NCI-H1694 (cell line): Measurements from ENCODE around the gene RPS8.
"Not testable (repeated sequence)": the region's sequence is repeated elsewhere in the genome, so short reads cannot be mapped to it uniquely, and the experiment has no call there.

Experiments
- DNase-seq: peaks from one replicate; lab custom pipeline; 2025; lab: John Stamatoyannopoulos, UW

Gene RPS8

DNA sequence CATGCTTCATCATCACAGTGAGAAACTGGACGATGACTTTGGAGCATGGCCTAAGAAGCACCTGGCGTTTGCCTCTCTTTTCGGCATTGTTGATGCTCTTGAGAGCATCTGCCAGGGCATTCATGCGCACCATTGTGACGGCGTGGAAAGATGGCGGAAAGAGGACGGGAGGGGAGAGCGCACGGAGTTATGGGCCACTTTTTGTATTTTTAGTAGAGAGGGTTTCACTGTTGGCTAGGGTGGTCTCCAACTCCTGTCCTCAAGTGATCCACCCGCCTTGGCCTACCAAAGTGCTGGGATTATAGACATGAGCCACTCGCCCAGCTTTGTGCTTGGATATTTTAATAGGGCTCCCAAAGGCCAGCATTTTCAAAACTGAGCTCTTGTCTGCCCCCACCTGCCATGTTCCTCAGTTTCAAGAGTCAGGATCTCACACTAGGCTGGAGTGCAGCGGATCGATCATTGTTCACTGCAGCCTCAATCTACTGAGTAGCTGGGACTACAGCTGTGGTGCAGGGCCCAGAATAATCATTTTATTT, 5.3 kb downstream of the RPS8 start:
- DNase-seq, result no peak

DNA sequence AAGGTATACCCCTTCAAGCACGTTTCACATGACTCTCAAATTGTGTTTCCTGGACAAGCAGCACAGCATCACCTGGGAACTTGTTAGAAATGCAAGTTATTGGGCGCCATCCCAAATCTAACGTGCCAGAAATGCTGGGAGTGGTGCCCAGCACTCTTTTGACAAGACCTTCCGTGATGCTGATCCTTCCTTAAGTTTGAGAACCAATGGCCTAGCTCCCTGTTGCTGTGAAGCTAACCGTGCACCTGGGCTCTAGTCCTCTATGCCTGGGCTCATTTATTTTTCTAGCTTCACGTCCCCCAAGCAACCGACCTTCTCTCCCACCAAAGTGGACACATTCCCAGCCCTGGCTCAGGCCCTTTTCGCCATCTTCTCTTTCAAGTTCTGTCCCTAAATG, 8.4 kb downstream of the RPS8 start:
- DNase-seq, result no peak

DNA sequence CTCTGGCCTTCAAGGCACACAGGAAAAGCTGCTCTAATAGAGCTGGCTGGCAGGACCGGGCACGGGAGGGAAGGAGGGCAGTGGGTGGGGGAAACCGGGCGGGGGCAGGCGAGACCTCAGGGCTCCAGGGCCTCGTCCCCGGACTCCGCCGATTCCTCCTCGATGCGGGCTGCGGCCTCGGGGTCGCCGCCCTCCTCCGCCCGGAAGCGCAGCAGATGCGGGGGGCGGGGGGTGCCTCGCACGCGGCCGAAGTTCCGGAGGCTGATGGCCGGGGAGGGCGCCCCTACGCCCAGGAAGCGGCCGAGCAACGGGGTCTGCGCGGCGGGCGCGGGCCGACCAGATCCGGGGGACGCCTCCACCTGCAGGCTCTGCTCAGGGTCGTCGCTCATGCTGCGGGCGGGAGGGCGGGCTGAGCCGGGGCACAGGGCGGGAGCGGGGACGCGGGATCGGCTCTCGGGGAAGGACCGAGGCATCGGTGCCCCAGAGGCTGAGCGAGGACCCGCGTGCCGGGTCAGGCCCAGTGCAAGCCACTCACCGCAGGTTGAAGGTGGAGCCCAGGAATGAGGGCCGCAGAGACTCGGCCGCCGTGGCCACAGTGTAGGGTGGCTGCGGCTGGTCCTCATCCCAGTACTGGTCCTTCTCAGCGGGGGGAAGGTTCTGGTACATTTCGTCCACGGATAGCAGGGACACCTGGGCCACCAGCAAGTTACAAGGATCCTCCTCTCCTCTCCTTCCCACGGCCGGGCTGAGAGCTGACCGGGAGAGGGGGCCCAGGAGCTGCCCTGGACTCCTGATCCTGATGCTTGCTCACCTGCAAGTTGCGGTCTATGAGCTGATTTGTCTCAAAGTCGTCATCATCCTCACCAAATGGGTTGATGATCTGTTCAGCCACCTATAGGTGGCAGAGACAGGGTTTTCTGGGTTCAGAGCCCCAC, 9.0 kb downstream of the RPS8 start:
- DNase-seq, result no peak

DNA sequence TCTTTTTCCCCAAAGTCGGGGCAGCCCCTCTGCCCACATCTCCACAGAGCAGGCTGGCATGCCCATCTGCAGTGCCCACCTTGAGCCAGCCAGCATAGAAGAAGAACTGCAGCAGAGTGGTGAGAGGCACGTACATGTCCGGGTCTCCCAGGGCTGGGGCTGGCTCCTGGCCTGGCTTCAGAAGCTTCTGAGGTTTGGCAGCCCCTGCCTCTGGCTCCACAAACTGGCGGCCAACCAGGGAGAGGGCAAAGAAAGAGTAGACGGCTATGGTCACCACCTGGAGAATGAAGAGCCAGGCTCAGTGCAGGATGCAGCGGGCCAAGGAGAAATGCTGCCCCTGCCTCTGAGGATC, 9.7 kb downstream of the RPS8 start:
- no peak for DNase-seq

DNA sequence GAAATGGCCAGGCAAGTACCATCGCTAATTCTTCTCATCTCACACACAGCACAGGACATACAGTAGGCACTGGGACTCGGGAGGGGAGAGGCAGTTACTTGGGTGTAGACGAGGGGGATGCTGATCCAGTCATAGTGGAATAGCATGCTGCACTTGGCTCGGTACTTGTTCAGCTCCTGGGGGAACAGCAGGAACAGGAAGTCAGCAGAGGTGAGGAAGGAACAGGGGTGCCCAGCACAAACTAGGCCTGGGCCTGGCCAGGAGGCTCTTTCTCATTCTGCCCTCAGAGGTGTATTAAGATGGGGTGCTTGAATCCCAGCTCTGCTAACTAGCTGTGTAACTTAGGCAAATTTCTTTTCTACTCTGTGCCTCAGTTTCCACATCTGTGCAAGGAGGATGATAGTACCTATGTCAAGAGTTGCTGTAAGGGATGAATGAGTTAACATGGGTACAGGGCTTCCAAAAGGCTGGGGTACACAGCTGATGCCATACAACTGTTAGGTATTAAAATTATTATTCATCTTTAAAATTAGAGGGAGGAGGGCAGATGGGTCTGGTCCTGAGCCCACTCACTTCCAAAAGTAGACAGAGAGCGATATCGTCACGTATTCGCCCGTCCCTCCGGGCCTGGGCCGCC, 10.3 kb downstream of the RPS8 start:
- DNase-seq, result no peak

DNA sequence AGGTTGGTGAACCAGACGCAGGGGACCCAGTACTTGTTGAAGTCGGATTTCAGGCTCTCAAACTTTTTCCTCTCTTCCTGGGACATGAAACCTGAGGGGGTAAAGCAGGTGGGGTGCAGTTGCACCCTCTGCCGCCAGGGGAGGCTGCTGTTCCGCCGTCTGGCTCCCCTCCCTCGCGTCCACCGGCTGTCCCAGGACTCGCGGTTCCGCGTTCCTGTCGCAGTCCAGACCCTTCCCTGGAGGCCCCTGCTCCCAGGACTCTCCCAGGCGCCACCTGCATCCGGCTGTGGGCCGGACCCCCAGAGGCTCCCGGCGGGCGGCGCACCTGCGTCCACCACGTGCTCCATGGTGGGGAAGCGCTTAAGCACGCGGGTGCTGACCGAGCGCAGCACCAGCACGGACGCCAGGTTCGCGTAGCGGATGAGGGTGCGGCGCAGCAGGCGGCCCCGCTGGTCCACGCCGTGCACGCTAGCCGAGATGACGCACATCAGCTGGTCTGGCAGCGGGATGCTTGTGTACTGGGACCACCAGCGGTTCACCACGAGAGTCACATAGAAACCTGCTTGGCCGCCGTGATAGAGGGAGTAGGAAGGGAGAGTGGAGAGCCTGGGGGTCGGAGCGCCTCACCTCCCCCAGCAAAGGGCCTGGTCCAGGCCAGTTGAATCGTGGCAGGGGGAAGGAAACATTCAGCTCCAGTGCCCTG, 10.9 kb downstream of the RPS8 start:
- peak; percentile 59 for DNase-seq

DNA sequence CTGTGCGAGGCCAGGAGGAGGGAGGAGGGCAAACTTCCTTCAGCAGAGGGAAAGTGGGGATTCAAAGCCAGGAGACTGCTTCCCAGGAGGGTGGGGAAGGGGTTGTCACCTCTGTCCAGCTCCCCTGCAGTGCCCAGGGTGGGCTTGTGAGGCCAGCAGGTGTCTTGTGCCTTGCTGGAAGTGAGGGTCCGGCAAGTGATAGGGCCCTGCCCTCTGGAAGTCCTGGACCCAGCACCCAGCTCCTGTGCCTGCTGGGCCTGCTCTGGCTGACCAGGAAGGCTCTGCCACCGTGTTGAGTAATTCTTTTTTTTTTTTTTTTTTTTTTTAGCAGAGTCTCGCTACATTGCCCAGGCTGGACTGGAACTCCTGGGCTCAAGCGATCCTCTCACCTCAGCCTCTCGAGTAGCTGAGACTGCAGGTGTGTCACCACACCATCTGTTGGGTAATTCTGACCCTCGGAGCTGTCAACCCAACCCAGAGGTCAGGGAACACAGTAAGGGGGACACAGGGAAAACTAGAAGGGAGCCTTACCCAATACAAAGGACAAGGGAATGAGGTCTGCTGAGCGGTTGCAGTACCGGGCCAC, 11.6 kb downstream of the RPS8 start:
- no peak for DNase-seq

DNA sequence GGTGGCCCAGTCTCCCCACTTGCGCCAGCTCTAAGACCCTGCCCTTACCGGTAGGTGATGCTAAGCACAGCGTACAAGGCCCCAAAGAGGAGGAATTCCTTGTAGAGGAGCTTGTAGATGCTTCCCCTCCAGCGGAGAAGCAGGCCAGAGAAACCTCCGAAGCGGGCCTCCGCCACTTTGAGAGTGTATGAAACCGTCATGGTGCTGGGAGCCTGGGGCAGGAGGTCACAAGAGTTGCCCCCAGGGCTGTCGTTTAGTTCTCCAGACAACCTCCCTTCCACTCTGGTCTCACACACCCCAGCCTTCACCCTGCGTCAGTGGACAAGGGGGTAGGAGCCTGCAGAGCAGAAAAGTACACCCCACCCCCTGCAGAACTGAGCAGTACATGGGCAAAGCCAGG, 12.2 kb downstream of the RPS8 start:
- no peak for DNase-seq

DNA sequence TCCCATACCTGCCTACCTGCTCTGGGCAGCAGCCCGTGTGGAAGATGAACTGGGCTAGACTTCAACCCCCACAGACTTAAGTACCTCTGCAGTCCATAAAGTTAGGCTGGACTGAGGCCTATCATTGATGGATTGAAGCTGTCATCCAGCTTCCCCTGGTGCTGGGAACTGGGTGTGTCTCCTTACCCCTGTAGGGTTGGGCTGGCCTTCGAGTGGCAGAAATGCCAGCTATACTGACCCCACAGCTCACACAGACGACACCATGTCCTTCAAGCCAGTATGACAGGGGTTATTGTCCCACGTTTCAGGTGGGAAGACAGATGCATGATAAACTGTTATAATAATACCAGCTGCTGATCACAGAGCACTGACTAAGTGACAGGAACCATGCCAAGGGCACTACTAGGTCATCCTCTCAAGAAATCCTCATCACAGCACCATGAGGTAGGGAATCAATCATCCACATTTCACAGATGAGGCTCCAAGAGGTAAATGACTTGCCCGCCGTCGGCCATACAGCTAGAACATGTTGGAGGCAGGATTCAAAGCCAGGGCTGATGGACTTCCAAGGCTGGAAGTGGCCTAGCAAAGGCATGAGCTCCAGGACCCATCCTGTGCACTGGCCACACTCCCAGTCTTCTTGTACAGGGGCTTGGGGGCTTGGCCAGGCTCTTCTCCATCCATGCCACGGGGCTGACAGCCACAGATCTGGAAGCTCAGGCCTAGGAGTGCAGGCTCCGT, 12.9 kb downstream of the RPS8 start, which contains the start of gene BEST4:
Gene BEST4 (minus strand): TSS at position 51 of the 741 bp plus-strand sequence. CDS start 465 bp downstream, outside the sequence.
- no peak for DNase-seq

DNA sequence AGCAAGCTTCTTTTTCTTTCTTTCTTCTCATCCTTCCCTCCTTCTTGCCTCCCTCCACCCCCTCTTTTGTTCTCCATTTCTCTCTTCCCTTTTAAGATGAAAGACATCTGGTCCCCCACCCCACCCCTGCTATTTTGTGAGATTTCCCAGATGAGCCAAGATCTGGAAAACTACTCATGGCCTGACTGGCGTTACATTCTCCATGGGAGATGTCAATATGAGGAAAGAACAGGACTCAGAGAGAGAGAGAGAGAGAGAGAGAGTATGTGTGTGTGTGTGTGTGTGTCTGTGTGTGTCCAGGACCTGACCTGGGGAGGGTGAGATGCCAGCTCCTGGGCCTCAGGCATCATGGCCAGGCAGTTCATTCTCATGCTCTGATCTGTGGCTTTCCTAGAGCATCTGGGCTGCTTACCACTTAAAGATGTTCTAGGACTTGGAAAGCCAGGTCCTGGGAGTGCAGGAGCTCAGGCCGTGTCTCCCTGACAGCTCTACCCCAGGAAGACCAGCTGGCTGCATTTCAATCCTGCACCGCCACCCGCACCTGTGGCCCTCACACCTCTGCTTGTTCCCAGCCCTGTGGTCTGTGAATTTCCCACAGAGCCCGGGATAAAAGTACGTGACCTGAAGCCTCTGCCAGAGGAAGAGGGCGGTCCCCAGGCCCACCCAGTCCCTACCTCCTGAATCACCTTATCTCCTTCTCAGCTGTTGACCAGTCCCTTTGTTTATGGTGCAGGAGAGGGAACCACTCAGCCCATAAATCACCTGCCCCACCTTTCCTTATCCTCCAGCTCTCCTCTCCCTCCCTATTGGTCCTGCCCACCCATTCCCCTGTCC, 15.8 kb downstream of the RPS8 start:
- DNase-seq, result no peak

DNA sequence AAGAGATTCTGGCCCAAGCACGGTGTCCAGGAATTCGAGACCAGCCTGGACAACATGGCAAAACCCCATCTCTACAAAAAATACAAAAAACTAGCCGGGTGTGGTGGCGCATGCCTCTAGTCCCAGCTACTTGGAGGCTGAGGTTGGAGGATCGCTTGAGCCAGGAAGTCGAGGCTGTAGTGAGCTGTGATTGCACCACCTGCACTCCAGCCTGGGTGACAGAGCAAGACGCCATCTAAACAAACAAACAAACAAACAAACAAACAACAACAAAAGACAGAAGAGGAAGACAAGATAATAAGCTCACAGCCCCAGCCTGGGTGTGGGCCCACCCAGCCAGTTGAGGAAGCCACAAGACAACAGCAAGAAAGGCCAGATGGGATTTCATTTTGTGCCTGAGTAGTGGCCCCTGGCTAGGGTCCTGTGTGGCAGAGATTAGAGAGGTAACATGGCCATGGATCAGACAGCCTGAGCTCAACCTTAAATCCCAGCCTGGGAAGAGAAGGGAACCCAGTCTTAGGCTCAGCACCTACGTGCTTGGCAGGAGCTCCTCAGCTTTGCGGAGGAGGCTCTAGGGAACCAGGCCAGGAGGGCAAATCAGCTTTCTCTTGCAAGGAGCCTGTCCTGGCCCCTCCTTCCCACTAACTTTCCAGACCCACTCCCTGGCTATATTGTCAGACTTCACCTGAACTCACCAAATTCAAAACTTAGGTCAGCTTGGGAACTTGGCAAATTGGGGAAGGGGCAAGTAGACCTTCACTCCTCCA, 17.6 kb downstream of the RPS8 start:
- DNase-seq, result no peak

DNA sequence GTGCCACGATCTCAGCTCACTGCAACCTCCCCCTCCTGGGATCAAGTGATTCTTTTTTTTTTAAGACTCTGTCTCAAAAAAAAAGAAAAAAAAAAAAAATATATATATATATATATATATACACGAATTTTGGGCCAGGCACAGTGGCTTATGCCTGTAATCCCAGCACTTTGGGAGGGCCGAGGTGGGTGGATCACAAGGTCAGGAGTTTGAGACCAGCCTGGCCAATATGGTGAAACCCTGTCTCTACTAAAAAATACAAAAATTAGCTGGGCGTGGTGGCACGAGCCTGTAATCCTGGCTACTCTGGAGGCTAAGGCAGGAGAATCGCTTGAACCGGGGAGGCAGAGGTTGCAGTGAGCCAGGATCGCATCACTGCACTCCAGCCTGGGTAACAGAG, 22.5 kb downstream of the RPS8 start:
- not testable (repeated sequence) for DNase-seq

DNA sequence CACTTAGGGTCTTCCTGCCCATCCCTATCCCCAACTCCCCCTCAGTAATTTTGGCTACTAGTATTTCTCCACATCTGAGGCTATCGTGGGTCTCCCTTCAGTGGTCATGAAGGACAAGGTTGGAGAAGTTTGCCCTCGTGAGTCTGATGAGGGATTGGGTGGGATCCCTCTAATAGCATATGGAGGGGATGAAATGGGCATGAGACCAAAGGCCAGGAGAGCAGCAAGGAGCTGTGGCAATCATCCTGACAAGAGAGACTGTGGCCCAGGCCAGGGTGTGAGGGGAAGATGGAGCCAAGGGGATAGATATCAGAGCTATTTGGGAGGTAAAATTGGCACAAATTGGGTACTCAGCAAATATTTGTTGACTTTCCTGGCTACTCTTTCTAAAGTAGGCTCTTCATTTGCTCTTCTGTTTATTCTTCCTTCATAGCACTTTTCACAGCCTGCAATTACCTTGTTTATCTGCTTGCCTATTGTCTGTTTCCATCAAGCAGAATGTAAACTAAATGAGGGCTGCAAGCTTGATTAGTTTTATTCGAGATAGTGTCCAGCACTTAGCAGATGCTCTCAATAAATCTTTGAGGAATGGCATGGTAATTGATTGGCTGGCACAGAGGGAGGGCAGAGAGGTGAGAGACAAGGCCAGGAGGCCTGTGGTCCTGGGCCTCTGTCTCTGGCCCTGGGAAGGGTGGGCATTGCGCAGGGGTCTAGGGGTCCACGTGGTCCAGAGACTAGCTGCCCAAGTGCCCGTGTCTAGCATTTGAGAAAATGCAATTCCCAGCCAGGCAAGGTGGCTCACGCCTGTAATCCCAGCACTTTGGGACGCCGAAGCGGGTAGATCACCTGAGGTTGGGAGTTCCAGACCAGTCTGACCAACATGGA, 23.4 kb downstream of the RPS8 start:
- DNase-seq, result no peak

DNA sequence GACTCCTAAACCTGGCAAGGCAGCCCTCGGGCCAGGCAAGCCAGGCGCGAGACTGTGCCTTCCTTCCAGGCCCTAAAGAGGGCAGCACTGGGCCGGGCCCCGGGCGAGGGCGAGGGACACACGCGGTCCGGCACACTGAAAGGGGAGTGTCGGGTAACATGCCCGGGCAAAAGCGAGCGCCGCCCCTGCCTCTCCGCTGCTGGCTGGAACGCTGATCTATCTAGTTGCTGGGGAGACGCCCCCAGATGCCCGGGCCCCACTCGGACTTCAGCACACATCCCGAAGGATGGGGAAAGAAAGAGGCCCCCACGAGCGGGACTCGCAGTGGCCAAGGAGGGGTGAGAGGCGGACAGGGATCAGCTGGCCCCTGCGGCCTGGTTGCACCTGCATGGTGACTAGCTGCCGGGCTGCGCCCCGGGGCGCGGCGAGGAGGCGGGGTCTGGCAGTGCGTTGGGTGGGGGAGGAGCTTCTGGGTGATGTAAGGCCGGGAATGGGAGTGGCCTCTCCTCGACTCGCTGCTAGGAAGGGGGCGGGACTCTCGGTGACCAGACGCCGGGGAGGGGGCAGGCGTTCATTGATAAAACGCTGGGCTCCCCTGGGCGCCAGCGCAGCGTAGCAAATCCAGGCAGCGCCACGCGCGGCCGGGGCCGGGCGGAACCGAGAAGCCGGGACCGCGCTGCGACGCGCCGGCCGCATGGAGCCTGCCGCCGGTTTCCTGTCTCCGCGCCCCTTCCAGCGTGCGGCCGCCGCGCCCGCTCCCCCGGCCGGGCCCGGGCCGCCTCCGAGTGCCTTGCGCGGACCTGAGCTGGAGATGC, 24.6 kb downstream of the RPS8 start, which contains the start of gene PLK3:
Gene PLK3 (plus strand): TSS at position 608 of the 815 bp plus-strand sequence. CDS start 87 bp downstream, at position 695.
- DNase-seq, result peak; percentile 96

DNA sequence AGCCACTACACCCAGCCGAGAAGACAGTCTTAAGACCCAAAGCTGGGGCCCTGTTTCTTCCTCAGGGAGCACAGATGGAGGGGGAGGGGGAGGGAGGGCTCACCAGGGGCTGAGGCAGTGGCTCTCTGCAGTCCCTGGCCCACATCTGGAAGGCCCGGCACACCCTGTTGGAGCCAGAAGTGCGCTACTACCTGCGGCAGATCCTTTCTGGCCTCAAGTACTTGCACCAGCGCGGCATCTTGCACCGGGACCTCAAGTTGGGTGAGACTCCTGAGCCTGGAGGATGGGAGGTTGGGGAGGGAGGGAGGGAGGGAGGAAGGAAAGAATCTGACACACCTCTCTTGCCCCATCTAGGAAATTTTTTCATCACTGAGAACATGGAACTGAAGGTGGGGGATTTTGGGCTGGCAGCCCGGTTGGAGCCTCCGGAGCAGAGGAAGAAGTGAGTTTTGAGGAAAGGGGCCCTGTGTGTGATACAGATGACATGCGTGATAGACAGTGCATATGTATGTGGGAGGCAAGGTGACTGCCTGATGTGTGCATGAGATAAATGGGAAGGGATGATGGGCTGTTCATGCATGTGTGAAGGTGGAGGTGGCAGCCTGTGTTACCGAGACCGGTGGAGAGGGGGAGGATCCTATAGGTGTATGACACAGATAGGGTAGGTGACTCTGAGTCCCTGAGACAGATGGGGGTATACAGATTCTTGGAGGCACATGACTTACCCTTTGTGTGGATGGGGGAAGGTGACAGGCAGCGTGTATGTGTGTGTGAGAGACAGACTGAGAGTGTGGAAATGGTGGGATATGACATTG, 26.4 kb downstream of the RPS8 start:
- peak; percentile 65 for DNase-seq

DNA sequence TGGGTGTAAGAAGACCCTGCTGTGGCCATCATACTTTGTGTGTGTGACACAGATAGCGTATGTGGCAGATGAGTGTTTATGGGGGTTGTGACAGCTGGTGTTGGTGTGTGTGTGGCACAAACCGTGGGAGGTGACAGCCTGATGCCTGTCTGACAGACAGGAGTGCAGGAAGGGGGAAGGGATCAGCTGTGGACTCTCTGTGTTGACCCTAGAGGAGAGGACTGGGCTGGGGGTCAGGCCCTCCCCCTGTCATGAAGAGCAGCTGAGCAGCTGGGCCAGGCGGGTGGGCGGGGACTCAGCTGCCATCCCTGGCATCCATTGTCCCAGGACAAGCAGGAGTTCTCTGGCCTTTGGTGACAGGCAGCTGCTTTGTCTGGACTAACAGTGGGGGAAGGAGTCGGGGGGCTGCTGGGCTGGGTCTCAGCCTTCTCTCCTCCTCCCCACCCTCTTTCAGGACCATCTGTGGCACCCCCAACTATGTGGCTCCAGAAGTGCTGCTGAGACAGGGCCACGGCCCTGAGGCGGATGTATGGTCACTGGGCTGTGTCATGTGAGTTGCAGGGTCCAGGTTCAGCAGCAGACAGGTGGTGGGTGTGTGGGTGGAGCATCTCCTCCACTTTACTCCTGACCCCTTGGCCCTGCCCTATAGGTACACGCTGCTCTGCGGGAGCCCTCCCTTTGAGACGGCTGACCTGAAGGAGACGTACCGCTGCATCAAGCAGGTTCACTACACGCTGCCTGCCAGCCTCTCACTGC, 27.1 kb downstream of the RPS8 start:
- peak; percentile 65 for DNase-seq
